T-cell (primary cell): ENCODE measurements around the gene KHDC4. TPM values are rescaled to one million over a fixed set of nuclear protein-coding genes. Genes with fewer than 3 reads are reported as not detected.
A peak's percentile ranks its signal among the peaks of the same experiment; 100 is the strongest.

Source experiments
- ATAC-seq, 4 experiments: fragments of 200-7000 bp in 3 of 4; fragments of 150-1000 bp in 1 of 4; cut with Tn5 transposase; replicated peaks in 1 of 4; 1 replicate in 3 of 4; 2 replicates in 1 of 4; pipeline ENCODE4 v1.10.0; 2021; ENCODE audit warnings: moderate library complexity in 3 of 4, mild to moderate bottlenecking in 2 of 4, moderate number of reproducible peaks in 1 of 4
- CTCF ChIA-PET, 2 donors: fragments of 300-600 bp; sonication (Branson Sonifier 250); formaldehyde crosslinking; loops; one replicate each; lab custom pipeline; 2022; ENCODE audit warnings: antibody characterized with exemption in 2 of 2; lab: Charles Lee
- POLR2A ChIA-PET, 2 donors: fragments of 300-600 bp; sonication (Branson Sonifier 250); formaldehyde crosslinking; loops; one replicate each; lab custom pipeline; 2022; ENCODE audit warnings: antibody characterized with exemption in 2 of 2; lab: Charles Lee
- DNase-seq, 35 experiments: peaks; one replicate each; pipeline versions ENCODE4 v3.0.0 to v3.0.0-alpha.2; 2013 to 2023
- H3K27ac ChIP-seq: one replicate; pipeline ENCODE4 v1.5.1; 2013; ENCODE audit warnings: low read length
- H3K27me3 ChIP-seq, 2 experiments: replicated peaks in 1 of 2; 1 replicate in 1 of 2; 2 replicates in 1 of 2; pipeline versions ENCODE4 v1.6.1 to v1.7.0; 2013; ENCODE audit warnings: low read length in 1 of 2, mixed read lengths in 1 of 2; ENCODE audit not compliant: control insufficient read depth in 2 of 2, insufficient read depth in 2 of 2; ENCODE audit errors: extremely low read depth in 1 of 2
- H3K36me3 ChIP-seq, 2 donors: 1 replicate in 1 of 2; 2 replicates in 1 of 2; pipeline versions ENCODE4 v1.6.1 to v1.7.0; 2013; ENCODE audit warnings: low read length in 1 of 2; ENCODE audit not compliant: control insufficient read depth in 2 of 2, insufficient read depth in 1 of 2; ENCODE audit errors: extremely low read depth in 1 of 2
- H3K4me1 ChIP-seq, 2 experiments: 1 replicate in 1 of 2; 2 replicates in 1 of 2; pipeline versions ENCODE4 v1.6.1 to v1.7.0; 2013; ENCODE audit warnings: low read length in 2 of 2, mixed read lengths in 1 of 2; ENCODE audit not compliant: insufficient read depth in 2 of 2, control insufficient read depth in 1 of 2; ENCODE audit errors: extremely low read depth in 1 of 2
- H3K4me3 ChIP-seq, 2 donors: 1 replicate in 1 of 2; 2 replicates in 1 of 2; pipeline versions ENCODE4 v1.5.1 to v1.7.0; 2013; ENCODE audit warnings: mild to moderate bottlenecking in 2 of 2, low read length in 1 of 2, moderate library complexity in 1 of 2; ENCODE audit not compliant: control insufficient read depth in 1 of 2; ENCODE audit errors: extremely low read depth in 1 of 2
- H3K9me3 ChIP-seq: 2 replicates; pipeline ENCODE4 v1.7.0; 2013
- H3K27ac Mint-ChIP-seq, 2 donors: one replicate each; pipeline ENCODE4 v1.8.0; 2020 to 2021; ENCODE audit warnings: mild to moderate bottlenecking in 2 of 2, mixed read lengths in 2 of 2
- H3K27me3 Mint-ChIP-seq, 2 donors: one replicate each; pipeline ENCODE4 v1.8.0; 2021 to 2022; ENCODE audit warnings: mixed read lengths in 2 of 2
- H3K36me3 Mint-ChIP-seq: one replicate; pipeline ENCODE4 v1.8.0; 2021; ENCODE audit warnings: mixed read lengths
- H3K4me1 Mint-ChIP-seq, 3 donors: one replicate each; pipeline ENCODE4 v1.8.0; 2020 to 2022; ENCODE audit warnings: mixed read lengths in 3 of 3, mild to moderate bottlenecking in 1 of 3
- H3K4me3 Mint-ChIP-seq, 3 donors: one replicate each; pipeline ENCODE4 v1.8.0; 2020 to 2022; ENCODE audit warnings: mild to moderate bottlenecking in 3 of 3, mixed read lengths in 3 of 3, moderate library complexity in 3 of 3
- H3K9me3 Mint-ChIP-seq, 3 donors: one replicate each; pipeline ENCODE4 v1.8.0; 2020 to 2022; ENCODE audit warnings: mixed read lengths in 3 of 3
- WGBS: methylation state at CpG from one replicate; pipeline ENCODE4 v1.1.5; 2013; ENCODE audit warnings: missing lambda C conversion rate; ENCODE audit not compliant: insufficient coverage; 5-methylcytosine and 5-hydroxymethylcytosine counted together
- total RNA-seq, 35 experiments: library from RNA in 6 of 35; stranded (reverse) in 6 of 35; fragments of 120-200 nt in 1 of 35; gene quantifications; one replicate each; pipeline versions ENCODE4 v1.2.1 to v1.2.4 and lab custom pipeline; 2013 to 2026

KHDC4 gene
- total RNA-seq, 5 donors from 2014 or later (not counting 1 experiment from before 2014, with no cell fraction given): 44.5 to 102 (median 85.6) TPM

DNA sequence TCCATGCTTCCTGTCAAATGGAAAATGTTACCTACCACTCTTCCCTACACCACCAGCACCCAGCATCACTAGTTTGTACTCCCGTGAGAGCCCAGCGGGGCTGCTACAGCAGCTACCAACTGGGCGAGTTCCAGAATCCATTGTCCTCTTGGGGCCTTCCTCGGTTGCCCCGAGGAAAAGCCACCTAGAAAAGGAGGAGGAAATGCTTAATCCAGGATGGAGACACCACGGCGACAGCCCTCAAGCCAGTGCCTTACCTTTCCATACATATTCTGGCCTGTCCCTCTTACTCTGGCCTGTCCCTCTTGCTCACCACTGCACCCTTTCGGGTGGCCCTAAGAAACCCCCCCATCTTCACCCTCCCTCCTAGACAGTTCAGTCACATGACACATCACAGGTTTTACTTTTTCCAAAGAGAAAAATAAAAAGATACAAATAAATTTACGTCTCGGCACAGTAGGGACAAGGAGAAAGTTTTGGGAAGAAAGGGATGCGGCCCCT lies 23.5 kb downstream of the KHDC4 start:
- H3K4me3 Mint-ChIP-seq: peak overlapping the region; percentile 93 to 98 (median 97)
- ChIA-PET CTCF (no interaction called here), POLR2A (interaction anchor here (0.6 to 0.9 kb wide), 2 partner anchors 21 to 1988 kb away, joined by 3 to 6 read pairs; no protein-coding TSS in a partner anchor)
- H3K36me3 Mint-ChIP-seq: peaks cover 20% of the 10 kb centered on the region
- no peaks in the 10 kb centered on the region for H3K9me3 Mint-ChIP-seq
- Histone ChIP-seq H3K9me3 (no peaks in the 10 kb centered on the region), H3K27ac (peak overlapping the region; percentile 78), H3K4me3 (peak overlapping the region; percentile 77 to 90), H3K27me3 (no peaks in the 10 kb centered on the region), H3K36me3 (peaks cover 2 to 54% of the 10 kb centered on the region in 2 donors), H3K4me1 (peaks cover 11 to 24% of the 10 kb centered on the region in 2 experiments)
- peaks cover 24 to 31% (median 26%) of the 10 kb centered on the region in 3 donors for H3K4me1 Mint-ChIP-seq
- WGBS: 4% methylated on average over 6 of the region's 11 CpGs
- no peaks in the 10 kb centered on the region for H3K27me3 Mint-ChIP-seq
- DNase-seq (peak in 4 of 35 experiments; percentile 4 to 46 (median 12)), ATAC-seq (peak; percentile 35 to 54 (median 48))
- peak overlapping the region; percentile 95 to 97 for H3K27ac Mint-ChIP-seq

DNA sequence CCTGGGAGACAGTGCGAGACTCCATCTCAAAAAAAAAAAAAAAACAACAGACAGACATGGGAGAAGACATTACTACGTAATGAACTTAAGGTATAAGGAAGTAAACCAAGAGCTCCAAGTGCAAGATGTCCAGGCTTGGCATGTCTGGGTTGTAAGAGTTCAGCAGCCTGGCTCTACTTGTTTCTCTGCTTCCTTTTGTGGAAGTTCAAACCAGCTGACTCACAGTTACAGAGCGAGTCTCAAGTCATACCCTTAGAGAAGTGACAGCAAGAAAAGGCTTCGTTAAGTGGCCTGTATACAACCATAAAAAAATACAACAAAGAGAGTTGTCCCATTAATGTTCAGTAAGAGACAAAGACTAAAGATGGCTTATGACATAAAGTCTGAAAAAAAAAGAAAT lies 24.3 kb downstream of the KHDC4 start:
- peaks cover 24 to 31% (median 26%) of the 10 kb centered on the region in 3 donors for H3K4me1 Mint-ChIP-seq
- H3K27ac ChIP-seq: no peak overlapping the region
- DNase-seq (peak in 2 of 35 experiments; percentile 16 to 27), ATAC-seq (no peak)
- peaks cover 11 to 24% of the 10 kb centered on the region in 2 experiments for H3K4me1 ChIP-seq
- WGBS: no CpG with 5 or more reads among the region's 4 CpGs
- H3K4me3 Mint-ChIP-seq: peak overlapping the region; percentile 93 to 98 (median 97)
- no peaks in the 10 kb centered on the region for H3K9me3 Mint-ChIP-seq
- H3K36me3 ChIP-seq: peaks cover 2 to 54% of the 10 kb centered on the region in 2 donors
- peaks cover 20% of the 10 kb centered on the region for H3K36me3 Mint-ChIP-seq
- H3K27me3 Mint-ChIP-seq: no peaks in the 10 kb centered on the region
- no peaks in the 10 kb centered on the region for H3K27me3 ChIP-seq
- H3K27ac Mint-ChIP-seq: peak overlapping the region; percentile 63 to 95
- ChIA-PET CTCF (interaction anchor here in 1 of 2 donors (0.7 kb wide), 1 partner anchor 46 kb away, joined by 4 read pairs; no protein-coding TSS in a partner anchor), POLR2A (interaction anchor here (0.6 to 0.9 kb wide), 4 partner anchors 17 to 81 kb away, joined by 3 to 10 read pairs (median 4); no protein-coding TSS in a partner anchor)
- no peak overlapping the region for H3K4me3 ChIP-seq
- no peaks in the 10 kb centered on the region for H3K9me3 ChIP-seq

DNA sequence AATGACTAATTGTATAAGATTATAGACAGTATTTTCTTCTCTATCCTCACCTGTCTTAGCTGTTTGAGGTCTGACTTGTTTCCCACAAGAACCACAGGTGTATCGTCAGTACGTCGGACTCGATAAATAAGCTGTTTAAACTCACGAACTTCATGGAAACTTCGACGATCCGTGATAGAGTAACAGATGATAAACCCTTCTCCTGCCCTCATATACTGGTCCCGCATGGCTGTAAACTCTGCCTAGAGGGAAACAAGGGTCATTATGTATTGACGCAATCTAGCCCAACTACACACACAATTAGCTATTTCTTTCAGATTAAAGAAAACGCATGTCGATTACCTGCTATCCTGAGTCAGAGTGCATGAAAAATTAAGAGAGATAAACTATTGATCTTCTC lies 30.0 kb downstream of the KHDC4 start:
- Histone ChIP-seq H3K9me3 (no peaks in the 10 kb centered on the region), H3K4me3 (no peak overlapping the region), H3K4me1 (peaks cover 0 to 6% of the 10 kb centered on the region in 2 experiments), H3K36me3 (peaks cover 11 to 73% of the 10 kb centered on the region in 2 donors), H3K27me3 (no peaks in the 10 kb centered on the region), H3K27ac (no peak overlapping the region)
- no peak for ATAC-seq
- WGBS: 100% methylated on average over 5 of the region's 12 CpGs
- CTCF ChIA-PET: interaction anchor here in 1 of 2 donors (0.9 kb wide), 1 partner anchor 11 kb away, joined by 3 read pairs; no protein-coding TSS in a partner anchor
- POLR2A ChIA-PET: interaction anchor here in 1 of 2 donors (1.2 kb wide), 1 partner anchor 309 kb away, joined by 4 read pairs; the partner anchor contains the start of gene PMF1
- Mint-ChIP-seq H3K36me3 (peaks cover 27% of the 10 kb centered on the region), H3K4me3 (no peak overlapping the region), H3K27me3 (no peaks in the 10 kb centered on the region), H3K4me1 (peaks cover 0 to 8% (median 6%) of the 10 kb centered on the region in 3 donors), H3K9me3 (no peaks in the 10 kb centered on the region), H3K27ac (no peak overlapping the region)
- no peak for DNase-seq

DNA sequence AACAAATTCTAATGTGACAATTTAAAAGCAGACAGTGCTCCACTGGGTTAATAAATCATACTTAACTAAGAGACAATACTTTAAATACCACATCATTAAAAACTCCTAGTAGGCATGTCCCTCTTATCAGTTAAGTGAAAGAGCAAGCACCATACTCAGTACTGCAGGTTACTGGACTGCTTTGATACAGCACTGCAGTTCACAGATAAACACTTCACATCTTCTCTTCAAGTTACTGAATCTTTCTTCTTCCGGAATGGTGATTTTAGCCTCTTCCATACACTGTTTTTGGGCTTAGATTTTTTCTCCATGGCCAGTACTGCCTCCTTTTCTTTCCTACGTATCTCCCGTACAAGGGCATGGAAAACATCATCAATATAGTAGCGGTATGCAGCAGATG lies 34.1 kb downstream of the KHDC4 start:
- no peaks in the 10 kb centered on the region for H3K9me3 Mint-ChIP-seq
- 100% methylated on average over 3 of the region's 4 CpGs for WGBS
- CTCF ChIA-PET: no interaction called here
- H3K27ac ChIP-seq: no peak overlapping the region
- POLR2A ChIA-PET: interaction anchor here in 1 of 2 donors (0.7 kb wide), 1 partner anchor 12 kb away, joined by 5 read pairs; no protein-coding TSS in a partner anchor
- no peaks in the 10 kb centered on the region for H3K27me3 ChIP-seq
- no peaks in the 10 kb centered on the region for H3K4me1 ChIP-seq
- no peaks in the 10 kb centered on the region for H3K27me3 Mint-ChIP-seq
- H3K36me3 ChIP-seq: peaks cover 13 to 74% of the 10 kb centered on the region in 2 donors
- H3K36me3 Mint-ChIP-seq: peaks cover 36% of the 10 kb centered on the region
- H3K27ac Mint-ChIP-seq: no peak overlapping the region
- no peak overlapping the region for H3K4me3 Mint-ChIP-seq
- ATAC-seq (no peak), DNase-seq (no peak)
- no peak overlapping the region for H3K4me3 ChIP-seq
- H3K9me3 ChIP-seq: no peaks in the 10 kb centered on the region
- H3K4me1 Mint-ChIP-seq: peaks cover 0 to 4% (median 2%) of the 10 kb centered on the region in 3 donors

DNA sequence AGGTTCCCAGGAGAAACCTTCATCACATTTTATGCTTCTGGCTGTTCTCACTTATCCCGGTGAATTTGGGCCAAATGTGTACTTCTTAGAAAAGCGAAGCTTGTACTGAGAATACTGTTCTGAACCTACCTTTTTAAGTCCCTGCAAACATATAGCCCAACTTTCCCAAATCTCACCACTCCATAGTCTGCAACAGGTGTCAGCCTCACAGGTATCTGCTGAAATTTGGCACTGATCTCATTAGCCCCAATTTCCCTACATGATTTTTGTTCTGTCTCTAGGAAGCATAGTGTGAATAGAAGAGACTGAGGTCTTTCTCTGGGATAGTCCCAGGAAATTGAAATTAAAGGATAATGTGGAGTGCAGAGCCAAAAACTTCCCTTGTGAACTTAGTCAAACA lies 34.5 kb downstream of the KHDC4 start:
- 93% methylated on average over 2 of the region's 2 CpGs for WGBS
- Histone ChIP-seq H3K27me3 (no peaks in the 10 kb centered on the region), H3K4me1 (no peaks in the 10 kb centered on the region), H3K4me3 (no peak overlapping the region), H3K36me3 (peaks cover 10 to 69% of the 10 kb centered on the region in 2 donors), H3K27ac (no peak overlapping the region), H3K9me3 (no peaks in the 10 kb centered on the region)
- H3K36me3 Mint-ChIP-seq: peaks cover 35% of the 10 kb centered on the region
- no peaks in the 10 kb centered on the region for H3K9me3 Mint-ChIP-seq
- ChIA-PET CTCF (interaction anchor here in 1 of 2 donors (0.6 kb wide), 1 partner anchor 460 kb away, joined by 3 read pairs; no protein-coding TSS in a partner anchor), POLR2A (interaction anchor here in 1 of 2 donors (0.7 kb wide), 1 partner anchor 13 kb away, joined by 5 read pairs; no protein-coding TSS in a partner anchor)
- H3K4me3 Mint-ChIP-seq: no peak overlapping the region
- H3K4me1 Mint-ChIP-seq: peaks cover 0 to 4% (median 2%) of the 10 kb centered on the region in 3 donors
- peak overlapping the region; percentile 25 to 34 for H3K27ac Mint-ChIP-seq
- H3K27me3 Mint-ChIP-seq: no peaks in the 10 kb centered on the region
- DNase-seq (no peak), ATAC-seq (no peak)

DNA sequence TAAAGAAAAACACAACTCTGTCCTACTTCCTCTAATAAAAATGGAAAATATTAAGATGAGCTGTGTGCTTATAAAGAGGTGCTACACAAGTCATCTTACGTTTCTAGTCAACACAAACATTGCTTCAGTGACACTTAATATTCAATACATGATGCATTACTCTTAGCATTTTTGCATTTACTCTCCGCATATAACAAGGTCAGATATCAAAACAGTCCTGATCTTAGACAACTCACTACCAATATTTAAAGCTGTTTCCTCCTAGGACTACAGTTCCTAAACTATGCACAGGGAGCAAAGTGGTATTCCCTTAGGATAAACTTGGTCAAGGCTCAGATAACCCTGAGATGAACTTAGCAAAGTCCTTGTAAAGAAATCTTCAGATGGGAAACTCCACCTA lies 35.3 kb downstream of the KHDC4 start:
- DNase-seq: no peak
- POLR2A ChIA-PET: interaction anchor here (0.5 to 0.7 kb wide), 5 partner anchors 10 to 457 kb away, joined by 3 to 4 read pairs (median 3); no protein-coding TSS in a partner anchor
- WGBS: 85% methylated on average over 2 of the region's 2 CpGs

More for the DNA sequence above, 35.3 kb downstream of the KHDC4 start:
- peaks cover 30% of the 10 kb centered on the region for H3K36me3 Mint-ChIP-seq
- peaks cover 2% of the 10 kb centered on the region in 2 experiments for H3K4me1 ChIP-seq
- no peaks in the 10 kb centered on the region for H3K9me3 Mint-ChIP-seq
- peaks cover under 1 to 5% (median 3%) of the 10 kb centered on the region in 3 donors for H3K4me1 Mint-ChIP-seq
- no peaks in the 10 kb centered on the region for H3K27me3 Mint-ChIP-seq
- no peak overlapping the region for H3K27ac ChIP-seq
- peaks cover 6 to 61% of the 10 kb centered on the region in 2 donors for H3K36me3 ChIP-seq
- H3K4me3 Mint-ChIP-seq: no peak overlapping the region
- no peak for ATAC-seq
- H3K9me3 ChIP-seq: no peaks in the 10 kb centered on the region
- CTCF ChIA-PET: no interaction called here
- H3K27ac Mint-ChIP-seq: peak overlapping the region; percentile 18 to 61
- H3K4me3 ChIP-seq: no peak overlapping the region
- H3K27me3 ChIP-seq: no peaks in the 10 kb centered on the region
